D721Med (cell line): Measurements from ENCODE around the gene R3HDM2.

Source experiments
- DNase-seq: peaks from one replicate; pipeline ENCODE4 v3.0.0; 2011; ENCODE audit warnings: low spot score; ENCODE audit not compliant: insufficient read length
- FAIRE-seq: peaks from 2 replicates; lab custom pipeline; 2011; peaks lifted over from hg19 to GRCh38; lab: Jason Lieb, UNC
- TF ChIP-seq, protein P1 (sequence below): IDR thresholded peaks from 2 replicates; pipeline ENCODE4 v1.5.1; 2012; ENCODE audit warnings: mild to moderate bottlenecking, control low read depth; ENCODE audit not compliant: insufficient read depth; ENCODE audit errors: missing control alignments

The R3HDM2 gene

GRCh38 chr12:57360468-57360867, 70.4 kb downstream of the R3HDM2 start:
- FAIRE-seq, result no peak
- TF ChIP-seq, protein P1, sequence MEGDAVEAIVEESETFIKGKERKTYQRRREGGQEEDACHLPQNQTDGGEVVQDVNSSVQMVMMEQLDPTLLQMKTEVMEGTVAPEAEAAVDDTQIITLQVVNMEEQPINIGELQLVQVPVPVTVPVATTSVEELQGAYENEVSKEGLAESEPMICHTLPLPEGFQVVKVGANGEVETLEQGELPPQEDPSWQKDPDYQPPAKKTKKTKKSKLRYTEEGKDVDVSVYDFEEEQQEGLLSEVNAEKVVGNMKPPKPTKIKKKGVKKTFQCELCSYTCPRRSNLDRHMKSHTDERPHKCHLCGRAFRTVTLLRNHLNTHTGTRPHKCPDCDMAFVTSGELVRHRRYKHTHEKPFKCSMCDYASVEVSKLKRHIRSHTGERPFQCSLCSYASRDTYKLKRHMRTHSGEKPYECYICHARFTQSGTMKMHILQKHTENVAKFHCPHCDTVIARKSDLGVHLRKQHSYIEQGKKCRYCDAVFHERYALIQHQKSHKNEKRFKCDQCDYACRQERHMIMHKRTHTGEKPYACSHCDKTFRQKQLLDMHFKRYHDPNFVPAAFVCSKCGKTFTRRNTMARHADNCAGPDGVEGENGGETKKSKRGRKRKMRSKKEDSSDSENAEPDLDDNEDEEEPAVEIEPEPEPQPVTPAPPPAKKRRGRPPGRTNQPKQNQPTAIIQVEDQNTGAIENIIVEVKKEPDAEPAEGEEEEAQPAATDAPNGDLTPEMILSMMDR, result no peak
- no peak for DNase-seq

DNA sequence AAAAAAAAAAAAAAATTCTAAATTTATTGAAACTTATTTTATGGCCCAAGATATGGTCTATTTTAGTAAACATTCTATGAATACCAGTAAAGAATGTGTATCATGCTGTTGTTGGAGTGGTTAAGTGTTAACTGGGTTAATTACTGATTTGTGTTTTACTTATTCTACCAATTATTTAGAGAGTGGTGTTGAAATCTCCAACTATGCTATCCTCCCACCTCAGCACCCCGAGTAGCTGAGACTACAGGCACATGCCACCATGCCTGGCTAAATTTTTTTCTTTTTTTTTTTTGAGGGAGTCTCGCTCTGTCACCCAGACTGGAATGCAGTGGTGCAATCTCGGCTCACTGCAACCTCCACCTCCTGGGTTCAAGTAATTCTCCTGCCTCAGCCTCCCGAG, 72.2 kb downstream of the R3HDM2 start:
- TF ChIP-seq, protein P1, result no peak
- FAIRE-seq (no peak), DNase-seq (no peak)

DNA sequence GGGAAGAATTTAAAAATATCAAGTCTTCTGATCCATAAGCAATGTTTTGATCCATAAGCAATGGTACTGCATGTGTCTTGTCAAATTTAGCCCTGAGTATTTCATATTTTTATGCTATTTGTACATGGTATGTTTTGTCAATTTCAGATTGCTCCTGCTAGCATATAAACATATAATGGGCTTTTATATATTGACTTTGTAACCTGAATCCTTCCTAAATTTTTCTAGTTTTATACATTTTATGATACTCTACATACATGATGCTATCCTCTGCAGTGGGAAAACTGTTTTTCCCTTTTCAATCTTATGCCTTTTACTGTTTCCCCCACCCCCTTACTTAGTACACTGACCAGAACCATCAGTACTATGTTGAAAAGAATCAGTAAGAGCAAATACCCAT, 75.1 kb downstream of the R3HDM2 start:
- FAIRE-seq, result no peak
- DNase-seq, result no peak
- TF ChIP-seq, protein P1, result no peak

DNA sequence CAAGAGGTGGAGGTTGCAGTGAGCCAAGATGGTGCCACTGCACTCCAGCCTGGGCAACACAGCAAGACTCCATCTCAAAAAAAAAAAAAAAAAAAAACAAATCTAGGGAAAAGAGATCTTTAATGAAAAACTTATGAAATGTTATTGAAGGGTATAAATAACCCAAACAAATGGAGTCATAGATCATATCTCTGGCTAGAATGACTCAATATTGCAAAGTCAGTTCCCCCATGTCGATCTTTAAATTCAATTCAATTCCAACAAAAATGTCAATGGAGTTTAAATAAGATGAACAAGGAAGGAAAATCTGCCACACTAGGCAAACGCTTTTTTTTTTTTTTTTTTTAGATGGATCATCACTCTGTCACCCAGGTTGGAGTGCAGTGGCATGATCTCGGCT, 78.7 kb downstream of the R3HDM2 start:
- FAIRE-seq (no peak), DNase-seq (no peak)
- TF ChIP-seq, protein P1, result no peak

DNA sequence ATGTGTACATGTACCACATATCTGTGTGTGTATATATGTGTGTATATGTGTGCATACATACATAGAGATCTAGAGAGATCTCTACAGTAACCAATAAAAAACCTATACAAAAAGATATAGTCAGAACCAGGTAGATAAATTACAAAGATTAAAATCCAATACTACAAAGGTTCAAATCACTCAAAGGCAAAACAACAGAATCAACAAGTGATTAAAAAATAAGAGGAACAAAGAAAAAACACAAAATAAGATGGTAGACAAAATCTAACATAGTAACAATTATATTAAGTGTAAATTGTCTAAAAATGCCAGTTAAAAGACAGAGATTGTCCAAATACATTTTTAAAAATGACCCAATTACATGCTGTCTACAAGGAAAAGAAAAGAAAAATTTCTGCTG, 83.6 kb downstream of the R3HDM2 start:
- FAIRE-seq (no peak), DNase-seq (no peak)
- TF ChIP-seq, protein P1, result no peak

DNA sequence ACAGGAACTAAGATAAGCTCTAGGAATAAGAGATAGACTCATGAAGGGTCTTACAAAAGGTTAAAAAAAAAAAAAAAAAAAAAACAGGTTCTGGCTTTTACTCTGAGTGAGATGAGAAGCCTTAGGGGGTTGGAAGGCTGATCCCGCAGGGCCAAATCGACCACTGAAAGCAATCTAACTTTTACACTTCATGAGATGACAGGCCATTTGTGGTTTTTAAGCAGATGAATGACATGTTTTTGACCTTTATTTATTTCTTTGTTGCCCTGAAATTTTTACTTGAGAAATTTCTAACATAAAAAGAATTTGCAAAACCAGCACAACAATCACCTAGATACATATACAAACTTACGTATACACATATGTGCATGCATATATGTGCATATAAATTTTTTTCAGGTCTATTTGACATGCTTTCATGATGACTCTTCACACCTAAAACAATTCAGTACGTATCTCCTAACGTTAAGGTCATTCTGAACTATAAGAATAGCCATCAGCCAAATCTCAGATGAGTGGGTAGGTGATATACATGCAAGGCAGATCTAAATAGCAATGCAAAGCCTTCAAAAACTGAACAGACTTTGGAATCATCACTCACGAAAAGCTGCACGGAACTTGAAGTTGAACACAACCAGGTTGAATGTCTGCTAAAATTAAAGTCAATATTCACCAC, 87.0 kb downstream of the R3HDM2 start:
- FAIRE-seq, result no peak
- TF ChIP-seq, protein P1, result no peak
- no peak for DNase-seq

- FAIRE-seq (no peak), DNase-seq (no peak)
- TF ChIP-seq, protein P1, result no peak
Measured at GRCh38 chr12:57342207-57342691, 88.6 kb downstream of the R3HDM2 start.
